NCI-H187 (cell line): ENCODE data around the gene PDLIM7.

Experiments used
- DNase-seq, 2 experiments: peaks; one replicate each; lab custom pipeline; 2025; lab: John Stamatoyannopoulos, UW

Gene PDLIM7

DNA sequence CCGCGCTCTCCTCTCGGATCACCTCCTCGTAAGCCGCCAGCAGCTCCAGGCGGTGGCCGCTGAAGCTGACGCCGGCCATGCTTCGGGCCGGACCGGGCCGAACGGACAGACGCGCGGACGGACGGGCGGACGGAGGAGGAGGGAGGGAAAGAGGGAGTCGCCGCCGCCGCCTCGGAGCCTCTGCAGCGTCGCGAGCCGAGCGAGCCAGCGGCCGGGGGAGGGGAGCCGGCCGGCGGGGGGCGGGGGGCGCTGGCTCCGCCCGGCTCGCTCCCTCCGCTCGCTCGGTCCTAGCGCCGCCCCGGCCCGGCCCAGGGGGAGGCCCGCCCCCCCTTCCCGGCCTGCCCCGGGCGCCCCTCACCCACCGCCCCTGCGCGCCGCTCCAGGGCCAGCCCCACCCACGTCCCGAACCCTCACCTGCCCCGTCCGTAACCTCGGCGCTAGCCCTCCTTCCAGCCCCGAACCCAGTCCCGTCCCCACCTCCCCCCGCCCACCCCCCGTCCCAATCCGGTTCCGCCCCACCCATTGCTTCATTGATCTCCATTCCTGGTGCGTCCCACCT is 23.9 kb downstream of the PDLIM7 start, which contains the start of gene DBN1:
Gene DBN1, minus strand, starts transcription at position 192 of the 559 bp plus-strand sequence. Its CDS starts 113 bp downstream, at position 79.
- peak; percentile 25 for DNase-seq

DNA sequence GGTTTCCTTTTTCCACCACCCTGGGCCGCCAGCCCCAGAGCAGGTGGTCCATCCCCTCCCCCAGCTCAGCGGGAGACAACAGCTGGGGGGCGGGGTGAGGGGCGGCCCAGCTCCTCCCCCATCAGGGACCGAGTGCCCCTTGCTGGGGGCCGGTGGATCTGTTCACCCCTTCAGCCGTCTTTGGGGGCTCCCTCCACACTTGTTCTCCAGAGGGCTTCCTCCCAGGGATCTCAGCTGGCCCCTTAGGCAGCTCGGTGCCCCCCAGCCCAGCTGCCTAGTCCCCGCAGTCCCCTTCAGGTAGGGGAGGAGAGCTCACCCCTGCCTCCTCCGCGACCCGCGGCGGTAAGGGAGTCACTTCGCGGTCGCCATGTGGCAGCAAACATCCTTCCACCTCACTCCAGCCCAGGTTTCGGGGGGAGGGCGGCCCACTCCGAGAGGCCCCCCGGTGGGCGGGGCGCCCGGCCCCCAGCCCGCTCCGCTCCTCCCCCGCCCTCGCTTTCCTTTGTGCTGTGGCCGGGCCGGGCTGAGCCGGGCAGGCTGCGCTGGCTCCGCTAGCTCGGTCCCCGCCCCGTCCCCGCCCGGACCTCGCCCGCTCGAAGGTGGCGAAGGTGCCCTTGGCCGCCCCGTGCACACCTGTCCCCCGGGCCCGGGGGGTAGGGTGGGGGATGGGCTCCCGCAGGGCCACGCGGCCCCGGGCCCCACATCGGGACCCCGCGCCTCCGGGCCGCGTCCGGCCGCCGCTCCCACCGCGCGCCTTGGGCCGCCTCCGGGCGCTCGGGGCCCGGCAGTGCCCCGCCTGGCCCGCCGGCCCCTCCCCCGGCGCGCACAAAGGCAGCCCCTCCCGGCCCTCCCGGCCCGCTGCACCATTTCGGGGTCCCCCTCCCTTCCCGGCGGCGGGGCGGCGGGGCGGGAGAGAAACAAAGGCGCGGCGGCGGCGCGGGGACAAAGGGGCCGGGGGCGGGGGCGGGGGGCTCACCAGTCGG is 24.7 kb downstream of the PDLIM7 start:
- DNase-seq = peak in 1 of 2 experiments; percentile 31

- DNase-seq = no peak
Measured at GRCh38 chr5:177471610-177472356, 25.6 kb downstream of the PDLIM7 start.

DNA sequence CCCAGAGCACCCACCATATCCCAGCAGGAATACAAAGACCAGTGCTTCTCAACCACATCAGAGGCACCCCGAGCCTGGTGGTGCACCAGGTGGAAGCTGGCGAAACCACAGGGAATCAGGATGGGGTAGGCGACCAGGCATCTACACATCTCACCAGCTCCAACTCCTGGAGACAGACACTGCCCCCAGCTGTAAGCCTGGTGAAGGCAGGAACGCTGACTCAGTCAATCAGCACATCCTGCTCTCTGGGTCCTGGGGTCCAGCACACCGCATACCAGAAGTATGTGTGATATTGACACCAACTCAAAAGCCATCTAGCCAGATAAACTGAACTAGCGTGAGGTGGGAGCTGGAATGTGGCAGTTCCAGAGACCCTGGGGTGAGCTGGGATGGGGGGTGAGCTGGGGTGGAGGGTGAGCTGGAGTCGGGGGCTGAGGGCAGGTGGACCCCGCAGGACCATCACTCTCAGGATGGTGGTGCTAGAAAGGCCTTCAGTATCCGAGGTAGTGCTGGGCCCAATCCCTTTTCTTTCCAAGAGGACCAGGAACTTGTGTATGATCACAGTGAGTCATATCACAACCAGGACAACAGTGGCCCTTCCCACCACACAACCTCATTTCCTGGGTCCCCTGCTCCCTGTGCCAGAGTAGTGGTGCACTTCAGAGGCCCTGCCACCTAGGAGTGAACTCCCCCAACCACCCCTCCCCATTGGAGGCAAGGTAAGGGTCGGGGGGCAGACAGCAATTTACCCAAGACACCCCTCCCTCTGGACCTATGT is 26.5 kb downstream of the PDLIM7 start:
- DNase-seq = no peak

DNA sequence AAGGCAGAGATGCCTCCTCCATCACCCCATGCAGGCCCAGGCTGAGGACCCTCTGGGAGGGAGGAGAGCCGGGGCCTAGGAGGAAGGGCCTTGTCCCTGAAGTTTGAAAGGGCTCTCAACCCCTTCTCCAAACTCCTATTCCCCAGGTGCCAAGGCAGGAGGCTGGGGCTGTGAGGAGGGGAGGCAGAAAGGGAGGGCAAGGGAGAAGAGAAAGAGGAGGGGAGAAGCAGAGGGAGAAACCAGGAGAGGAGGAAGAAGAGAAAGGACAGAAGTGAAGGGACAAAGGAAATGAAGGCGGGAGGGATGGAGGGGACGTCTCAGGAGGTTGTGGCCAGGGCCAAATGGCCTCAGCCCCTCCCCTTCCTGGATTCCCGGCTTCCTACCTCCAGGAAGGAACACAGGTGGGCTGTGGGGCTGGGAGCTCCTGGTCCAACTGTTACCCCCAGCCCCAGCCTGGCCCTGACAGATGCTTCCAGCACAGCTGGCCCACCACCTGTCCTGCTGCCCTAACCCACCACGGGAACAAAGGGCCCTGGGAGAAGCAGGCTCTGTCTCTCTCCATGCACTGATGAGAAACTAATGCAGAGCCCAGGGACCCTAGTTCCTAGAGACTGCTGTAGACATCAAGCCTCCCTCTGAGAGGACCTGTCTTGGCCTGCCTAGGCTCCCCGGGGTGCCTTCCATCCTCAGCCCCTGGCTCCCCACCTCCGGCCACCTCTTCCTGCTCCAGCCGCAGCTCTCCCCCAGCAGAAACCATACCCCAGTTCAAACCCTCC is 27.5 kb downstream of the PDLIM7 start:
- no peak for DNase-seq

GRCh38 chr5:177468685-177469628 is 28.4 kb downstream of the PDLIM7 start:
- DNase-seq = no peak

DNA sequence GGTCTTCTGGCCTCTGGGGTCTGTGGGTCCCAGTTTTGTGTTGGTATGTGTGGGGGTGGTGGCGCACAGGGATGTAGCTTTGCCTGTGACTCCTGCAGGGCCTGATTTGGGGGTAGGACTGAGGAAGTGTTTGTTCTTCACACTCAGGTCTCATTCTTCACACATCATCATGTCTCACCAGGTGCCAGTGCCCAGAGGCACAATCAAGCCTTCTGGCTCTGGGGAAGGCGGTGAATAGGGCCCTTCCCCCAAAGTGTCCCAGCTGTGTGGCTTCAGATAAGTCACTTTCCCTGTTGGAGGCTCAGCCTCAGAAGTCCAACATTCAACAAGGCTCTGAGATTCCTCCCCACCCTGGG is 29.1 kb downstream of the PDLIM7 start:
- DNase-seq = no peak

GRCh38 chr5:177467436-177467835 is 30.0 kb downstream of the PDLIM7 start:
- no peak for DNase-seq

GRCh38 chr5:177466861-177467260 is 30.5 kb downstream of the PDLIM7 start:
- no peak for DNase-seq

DNA sequence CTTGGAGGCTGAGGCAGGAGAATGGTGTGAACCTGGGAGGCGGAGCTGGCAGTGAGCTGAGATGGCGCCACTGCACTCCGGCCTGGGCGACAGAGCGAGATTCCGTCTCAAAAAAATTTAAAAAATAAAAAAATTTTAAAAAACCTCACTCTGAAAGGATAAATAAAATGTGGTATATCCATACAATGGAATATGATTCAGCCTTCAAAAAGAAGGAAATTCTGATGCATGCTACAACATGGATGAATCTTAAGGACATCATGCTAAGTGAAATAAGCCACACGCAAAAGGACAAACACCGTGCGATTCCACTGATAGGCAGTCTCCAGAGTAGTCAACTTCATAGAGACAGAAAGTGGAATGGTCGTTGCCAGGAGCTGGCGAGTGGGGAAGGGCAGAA is 32.4 kb downstream of the PDLIM7 start:
- DNase-seq = no peak

GRCh38 chr5:177462021-177462670 is 35.3 kb downstream of the PDLIM7 start:
- no peak for DNase-seq

GRCh38 chr5:177459819-177460628 is 37.4 kb downstream of the PDLIM7 start:
- DNase-seq = no peak

- no peak for DNase-seq
Measured at GRCh38 chr5:177459357-177459756, 38.0 kb downstream of the PDLIM7 start.

DNA sequence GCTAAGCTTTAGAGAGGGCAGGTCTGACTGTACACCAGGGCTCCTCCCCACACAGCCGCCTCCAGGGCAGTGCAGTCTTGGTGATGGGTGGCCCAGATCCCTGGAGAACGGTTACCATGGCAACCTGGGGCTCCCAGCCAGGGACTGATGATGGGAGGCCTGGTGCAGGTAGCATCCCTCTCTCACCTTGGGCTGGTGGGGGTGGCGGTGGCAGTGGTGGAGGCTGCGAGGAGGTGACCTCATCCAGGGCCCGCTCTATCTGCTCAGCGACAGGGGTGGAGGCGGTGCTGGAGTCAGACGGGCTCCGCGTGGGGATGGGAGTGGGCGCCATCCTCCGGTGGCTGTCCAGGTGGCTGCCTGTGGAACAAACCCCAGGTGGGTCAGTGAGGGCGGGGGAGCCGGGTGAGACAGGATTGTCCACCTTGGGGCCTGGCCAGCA is 38.5 kb downstream of the PDLIM7 start:
- DNase-seq = no peak

DNA sequence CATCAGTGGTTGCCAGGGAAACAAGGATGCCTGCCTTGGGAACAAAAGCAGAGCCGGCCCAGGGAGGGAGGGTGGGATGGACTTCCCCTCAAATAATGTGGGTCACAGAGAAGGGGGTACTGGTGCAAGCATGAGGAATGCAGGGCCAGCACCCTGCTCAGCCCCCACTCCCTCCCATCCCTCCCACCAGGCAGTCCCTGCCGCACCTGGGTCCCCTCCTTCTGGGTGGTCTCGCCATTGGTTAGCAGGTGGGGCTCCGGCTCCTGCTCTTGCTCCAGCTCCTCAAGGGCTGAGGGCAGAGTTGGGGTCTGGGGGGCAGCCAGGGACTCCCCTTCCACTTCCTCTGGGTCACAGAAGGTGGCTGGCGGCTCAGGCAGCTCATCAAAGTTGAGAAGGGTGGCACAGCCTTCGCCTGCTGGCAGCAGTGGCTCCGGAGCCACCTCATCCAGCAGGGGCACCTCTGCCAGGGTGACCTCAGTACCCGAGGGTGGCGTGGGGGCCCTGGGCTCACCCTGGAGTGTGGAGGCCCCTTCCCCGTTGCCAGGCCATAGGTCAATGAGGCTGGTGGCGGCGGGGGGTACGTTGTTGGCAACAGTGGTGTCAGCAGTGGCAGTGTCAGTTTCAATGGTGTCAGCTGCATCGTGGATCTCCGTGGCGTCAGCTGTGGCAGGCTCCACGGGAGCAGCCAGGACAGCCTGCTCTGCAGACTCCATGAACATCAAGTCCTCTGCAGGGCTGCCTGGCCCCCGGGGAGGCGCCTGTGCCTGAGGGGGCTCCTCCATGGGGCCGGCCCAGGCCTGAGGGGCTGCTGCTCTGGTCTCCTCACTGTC is 39.3 kb downstream of the PDLIM7 start:
- DNase-seq = no peak

GRCh38 chr5:177456976-177457851 is 40.2 kb downstream of the PDLIM7 start:
- peak; percentile 13 to 74 for DNase-seq

DNA sequence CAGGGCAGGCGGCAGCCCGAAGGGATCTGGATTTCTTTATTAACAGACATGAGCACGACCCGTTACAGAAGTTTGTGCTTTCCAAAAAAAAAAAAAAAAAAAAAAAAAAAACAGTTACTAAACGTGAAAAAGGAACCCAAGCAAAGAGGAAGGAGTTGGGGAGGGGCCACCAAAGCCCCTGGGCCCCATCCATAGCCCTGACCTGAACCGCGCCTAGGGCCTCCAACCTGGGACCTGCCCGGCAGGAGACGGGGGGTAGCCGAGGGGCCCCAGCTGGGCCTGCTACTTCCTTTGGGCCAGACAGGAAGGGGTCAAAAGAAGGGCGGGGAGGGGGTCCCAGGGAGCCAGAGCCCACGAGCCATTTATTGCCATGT is 40.8 kb downstream of the PDLIM7 start:
- no peak for DNase-seq
